ENCODE data around the gene VAT1. TPM values are rescaled to one million over a fixed set of nuclear protein-coding genes. Genes with fewer than 3 reads are reported as not detected.

VAT1 gene
- total and polyA plus RNA-seq, 9 of the 15 experiments (the other 6 are each of a cell fraction or from before 2014, with no cell fraction given) = 29.4 to 153 (median 66.7) TPM

- TF ChIP-seq DEAF1 (CRISPR knock-in tag; IDR thresholded peaks at IDR 0.05) = no peak
- peak in 1 of 2 experiments; percentile 48; a peak in 2 of 4 replicates for TF ChIP-seq RCOR1 (IDR thresholded peaks at IDR 0.05; ENCODE audit: borderline replicate concordance in 1 of 2, low read depth in 2 of 2, low read length in 2 of 2)
- no peak for TF ChIP-seq ILF3 (IDR thresholded peaks at IDR 0.05; ENCODE audit: borderline replicate concordance)
- peak; percentile 12; the same call in 1 of the 2 replicates for TF ChIP-seq ESRRA (IDR thresholded peaks at IDR 0.05; ENCODE audit: borderline replicate concordance, low read depth)
- TF ChIP-seq ZBTB7A (IDR thresholded peaks at IDR 0.05; ENCODE audit: borderline replicate concordance, control insufficient read depth, low read depth, low read length) = peak; percentile 43; the same call in 1 of the 2 replicates
- TF ChIP-seq FOXP1 (CRISPR knock-in tag; IDR thresholded peaks at IDR 0.05) = no peak
- peak; percentile 9; the same call in 1 of the 2 replicates for TF ChIP-seq CTBP1 (IDR thresholded peaks at IDR 0.05; ENCODE audit: borderline replicate concordance)
- 0 out of 6 replicates have a peak, but pooled peaks of 1 of the 3 experiments have one; percentile 24 for TF ChIP-seq ZBTB11 (CRISPR knock-in tag; IDR thresholded peaks at IDR 0.05)
- TF ChIP-seq TAF1 (IDR thresholded peaks at IDR 0.05; ENCODE audit: control insufficient read depth, extremely low read depth, insufficient read depth, low read length, severe bottlenecking) = peak; percentile 24
- no peak for TF ChIP-seq TAF15 (IDR thresholded peaks at IDR 0.05; ENCODE audit: low read depth, low read length)
- no peak for TF ChIP-seq RBM17 (IDR thresholded peaks at IDR 0.05; ENCODE audit: borderline replicate concordance, low read depth, low read length)
- 0 out of 2 replicates have a peak, but pooled peaks have one; percentile 6 for TF ChIP-seq ARID1B (IDR thresholded peaks at IDR 0.05)
These were observed 2.8 kb downstream of the VAT1 start (continued) for GRCh38 chr17:43019418-43019817.

Measured in K562 (cell line).